Right lobe of liver (tissue), 4 donors: ENCODE results near the gene MYL2.

Experiments used
- CTCF ChIP-seq, 4 donors: fragments of 200-600 bp in 3 of 4; fragments of 450-650 bp in 1 of 4; IDR thresholded peaks; one replicate each; pipeline versions ENCODE4 v1.5.1 to v1.8.0; 2016 to 2022; ENCODE audit warnings: antibody characterized with exemption in 4 of 4, mild to moderate bottlenecking in 2 of 4
- POLR2A ChIP-seq: fragments of 450-650 bp; IDR thresholded peaks from one replicate; pipeline ENCODE4 v1.6.1; 2017; ENCODE audit warnings: antibody characterized with exemption, mild to moderate bottlenecking
- donor health status: DM: no; HTN: no; CAD: no.
- donor health status: DM: no; HTN: no; CAD: no.
- donor health status: DM: no; HTN: yes; CAD: no.

GRCh38 chr12:110913119-110914056 is 7.0 kb downstream of the MYL2 start:
- no peak for TF ChIP-seq POLR2A
- TF ChIP-seq CTCF (IDR thresholded peaks at IDR 0.05): no peak
